Keratinocyte (primary cell): ENCODE results near the gene CCL20. TPM values are rescaled to one million over a fixed set of nuclear protein-coding genes. Genes with fewer than 3 reads are reported as not detected.

Experiments used
- DNase-seq: peaks from one replicate; pipeline ENCODE4 v3.0.0-alpha.2; 2011; ENCODE audit warnings: low read depth, missing footprints, low spot score
- FAIRE-seq: peaks from 2 replicates; lab custom pipeline; 2011; peaks lifted over from hg19 to GRCh38; lab: Jason Lieb, UNC
- H2AFZ ChIP-seq: 2 replicates; pipeline ENCODE4 v1.6.0; 2012; ENCODE audit warnings: low read length, control low read depth, inconsistent platforms; ENCODE audit not compliant: control insufficient read depth
- H3K27ac ChIP-seq: 2 replicates; pipeline ENCODE4 v1.5.1; 2011; ENCODE audit warnings: low read length; ENCODE audit not compliant: control insufficient read depth, insufficient read depth
- H3K27me3 ChIP-seq: 3 replicates; pipeline ENCODE4 v1.6.0; 2011; ENCODE audit warnings: low read length; ENCODE audit not compliant: control insufficient read depth, insufficient read depth; ENCODE audit errors: extremely low read depth
- H3K36me3 ChIP-seq, 2 experiments: 2 replicates in 1 of 2; 3 replicates in 1 of 2; pipeline ENCODE4 v1.5.1; 2011; ENCODE audit warnings: low read length in 2 of 2, mild to moderate bottlenecking in 1 of 2; ENCODE audit not compliant: control insufficient read depth in 2 of 2, insufficient read depth in 2 of 2; ENCODE audit errors: extremely low read depth in 1 of 2
- H3K4me1 ChIP-seq: 3 replicates; pipeline ENCODE4 v1.5.1; 2011; ENCODE audit warnings: low read length; ENCODE audit not compliant: control insufficient read depth, insufficient read depth; ENCODE audit errors: extremely low read depth
- H3K4me2 ChIP-seq: 3 replicates; pipeline ENCODE4 v1.6.0; 2011; ENCODE audit warnings: low read depth, low read length; ENCODE audit not compliant: control insufficient read depth, insufficient read depth; ENCODE audit errors: extremely low read depth
- H3K4me3 ChIP-seq, 3 experiments: fragments of 200-600 bp in 1 of 3; sonication (generic) in 1 of 3; 2 replicates in 2 of 3; 3 replicates in 1 of 3; pipeline ENCODE4 v1.5.1; 2011 to 2016; ENCODE audit warnings: low read length in 3 of 3, mild to moderate bottlenecking in 3 of 3, control low read depth in 2 of 3, inconsistent platforms in 1 of 3, low read depth in 1 of 3, mixed read lengths in 1 of 3, mixed run types in 1 of 3, moderate library complexity in 1 of 3; ENCODE audit not compliant: control insufficient read depth in 2 of 3, insufficient read depth in 2 of 3; ENCODE audit errors: extremely low read depth in 1 of 3
- H3K79me2 ChIP-seq: 2 replicates; pipeline ENCODE4 v1.6.0; 2012; ENCODE audit warnings: low read length; ENCODE audit not compliant: control insufficient read depth, insufficient read depth
- H3K9ac ChIP-seq: 3 replicates; pipeline ENCODE4 v1.6.0; 2011; ENCODE audit warnings: low read length; ENCODE audit not compliant: control insufficient read depth, insufficient read depth; ENCODE audit errors: extremely low read depth
- H3K9me1 ChIP-seq: 3 replicates; pipeline ENCODE4 v1.6.0; 2011; ENCODE audit warnings: low read length; ENCODE audit not compliant: control insufficient read depth, insufficient read depth; ENCODE audit errors: extremely low read depth
- H3K9me3 ChIP-seq: 2 replicates; pipeline ENCODE4 v1.5.1; 2012; ENCODE audit warnings: low read depth, low read length; ENCODE audit not compliant: control insufficient read depth
- H4K20me1 ChIP-seq: 3 replicates; pipeline ENCODE4 v1.6.0; 2011; ENCODE audit warnings: low read length; ENCODE audit not compliant: control insufficient read depth, insufficient read depth; ENCODE audit errors: extremely low read depth
- EZH2 ChIP-seq: IDR thresholded peaks from one replicate; pipeline ENCODE4 v1.6.1; 2012; ENCODE audit warnings: inconsistent platforms, mild to moderate bottlenecking, low read length, moderate library complexity
- dilution Hi-C: fragments of 300-500 bp; cut with MboI; formaldehyde crosslinking; loops from one replicate; pipeline ENCODE4 v1.7.0; 2020; ENCODE audit warnings: low sequenced_read_pairs; ENCODE audit not compliant: extremely low pct_ligation_motif_present
- polyA plus RNA-seq, 5 experiments: library from polyadenylated mRNA; depleted of rRNA in 3 of 5; stranded (reverse) in 3 of 5; stranded (forward) in 1 of 5; unstranded in 1 of 5; fragments of >200 nt; gene quantifications; 1 replicate in 1 of 5; 2 replicates in 3 of 5; 3 replicates in 1 of 5; pipeline versions ENCODE4 v1.2.1 to v1.2.3, GENCODE V29; 2011 to 2012; ENCODE audit warnings: missing spikeins in 2 of 5, low read depth in 1 of 5, low replicate concordance in 1 of 5
- TF ChIP-seq, protein P1 (sequence below), 3 experiments: IDR thresholded peaks in 1 of 3; conservative IDR thresholded peaks in 1 of 3; optimal IDR thresholded peaks in 1 of 3; 2 replicates in 2 of 3; 3 replicates in 1 of 3; pipeline versions ENCODE3 to v1.5.1; 2011; ENCODE audit warnings: low read length in 3 of 3, mild to moderate bottlenecking in 3 of 3, moderate library complexity in 2 of 3, control low read depth in 1 of 3, inconsistent platforms in 1 of 3; ENCODE audit not compliant: insufficient read depth in 2 of 3; ENCODE audit errors: extremely low read depth in 1 of 3

Gene CCL20
- polyA plus RNA-seq, 1 donor (not counting 4 experiments of a cell fraction or from before 2014, with no cell fraction given) = 5.2 TPM

DNA sequence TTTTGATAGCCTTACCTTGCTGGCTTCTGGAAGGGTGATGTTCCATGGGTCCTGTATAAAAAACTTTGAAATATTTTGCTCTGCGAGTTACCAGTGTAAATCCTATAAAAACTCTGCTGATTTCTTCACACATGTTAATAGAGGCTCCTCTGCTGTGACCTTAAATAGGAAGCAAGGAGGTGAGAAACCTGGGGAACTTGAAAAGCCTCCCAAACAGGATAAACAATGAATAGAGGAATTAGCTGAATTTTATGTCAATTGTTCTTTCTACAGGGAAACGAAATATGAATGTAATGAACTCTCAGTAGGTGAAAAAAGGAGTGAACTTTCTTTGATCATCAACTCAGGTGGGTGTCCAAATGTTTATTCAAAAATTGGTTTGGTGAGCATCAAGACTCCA, 10.8 kb upstream of the CCL20 start:
- Histone ChIP-seq H3K27me3 (no peaks in the 10 kb centered on the region), H3K79me2 (no peaks in the 10 kb centered on the region), H3K9ac (no peak overlapping the region), H4K20me1 (no peaks in the 10 kb centered on the region), H3K4me2 (no peak overlapping the region), H3K27ac (no peak overlapping the region), H3K4me1 (no peaks in the 10 kb centered on the region), H2AFZ (no peak overlapping the region), H3K9me1 (no peaks in the 10 kb centered on the region), H3K9me3 (no peaks in the 10 kb centered on the region), H3K36me3 (no peaks in the 10 kb centered on the region), H3K4me3 (no peak overlapping the region)
- DNase-seq (no peak), FAIRE-seq (no peak)
- TF ChIP-seq EZH2 = no peak
- TF ChIP-seq, protein P1, sequence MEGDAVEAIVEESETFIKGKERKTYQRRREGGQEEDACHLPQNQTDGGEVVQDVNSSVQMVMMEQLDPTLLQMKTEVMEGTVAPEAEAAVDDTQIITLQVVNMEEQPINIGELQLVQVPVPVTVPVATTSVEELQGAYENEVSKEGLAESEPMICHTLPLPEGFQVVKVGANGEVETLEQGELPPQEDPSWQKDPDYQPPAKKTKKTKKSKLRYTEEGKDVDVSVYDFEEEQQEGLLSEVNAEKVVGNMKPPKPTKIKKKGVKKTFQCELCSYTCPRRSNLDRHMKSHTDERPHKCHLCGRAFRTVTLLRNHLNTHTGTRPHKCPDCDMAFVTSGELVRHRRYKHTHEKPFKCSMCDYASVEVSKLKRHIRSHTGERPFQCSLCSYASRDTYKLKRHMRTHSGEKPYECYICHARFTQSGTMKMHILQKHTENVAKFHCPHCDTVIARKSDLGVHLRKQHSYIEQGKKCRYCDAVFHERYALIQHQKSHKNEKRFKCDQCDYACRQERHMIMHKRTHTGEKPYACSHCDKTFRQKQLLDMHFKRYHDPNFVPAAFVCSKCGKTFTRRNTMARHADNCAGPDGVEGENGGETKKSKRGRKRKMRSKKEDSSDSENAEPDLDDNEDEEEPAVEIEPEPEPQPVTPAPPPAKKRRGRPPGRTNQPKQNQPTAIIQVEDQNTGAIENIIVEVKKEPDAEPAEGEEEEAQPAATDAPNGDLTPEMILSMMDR (optimal IDR thresholded peaks at IDR 0.05 in 1 of 3, IDR thresholded peaks at IDR 0.05 in 1 of 3, conservative IDR thresholded peaks at IDR 0.05 in 1 of 3; ENCODE audit: extremely low read depth in 1 of 3, insufficient read depth in 2 of 3, low read length in 3 of 3) = no peak
- dilution Hi-C loops = no loop called here

DNA sequence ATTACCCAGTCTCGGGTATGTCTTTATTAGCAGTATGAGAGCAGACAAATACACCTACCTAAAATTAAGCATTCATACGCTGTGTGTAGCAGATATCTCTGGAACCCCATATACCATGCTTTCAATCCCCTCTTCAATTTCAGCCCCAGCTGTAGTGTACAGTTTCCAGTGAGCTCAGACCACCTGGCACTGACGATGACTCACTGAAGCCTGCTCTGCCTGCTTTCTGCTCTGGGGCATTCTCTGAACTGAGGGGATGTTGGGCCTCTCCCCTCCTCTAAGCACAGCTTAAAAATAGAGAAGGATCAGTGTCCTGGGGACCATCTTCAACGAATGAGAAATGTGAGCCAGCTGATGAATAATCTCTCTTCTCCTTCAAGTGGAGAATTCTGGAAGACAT, 8.7 kb upstream of the CCL20 start:
- Histone ChIP-seq H3K4me2 (no peak overlapping the region), H3K27ac (no peak overlapping the region), H3K9me1 (no peaks in the 10 kb centered on the region), H3K27me3 (no peaks in the 10 kb centered on the region), H3K4me3 (no peak overlapping the region), H3K9me3 (no peaks in the 10 kb centered on the region), H3K4me1 (no peaks in the 10 kb centered on the region), H4K20me1 (no peaks in the 10 kb centered on the region), H3K9ac (no peak overlapping the region), H2AFZ (no peak overlapping the region), H3K36me3 (no peaks in the 10 kb centered on the region), H3K79me2 (no peaks in the 10 kb centered on the region)
- no peak for DNase-seq
- no peak for TF ChIP-seq EZH2
- FAIRE-seq = no peak
- dilution Hi-C loops = no loop called here

DNA sequence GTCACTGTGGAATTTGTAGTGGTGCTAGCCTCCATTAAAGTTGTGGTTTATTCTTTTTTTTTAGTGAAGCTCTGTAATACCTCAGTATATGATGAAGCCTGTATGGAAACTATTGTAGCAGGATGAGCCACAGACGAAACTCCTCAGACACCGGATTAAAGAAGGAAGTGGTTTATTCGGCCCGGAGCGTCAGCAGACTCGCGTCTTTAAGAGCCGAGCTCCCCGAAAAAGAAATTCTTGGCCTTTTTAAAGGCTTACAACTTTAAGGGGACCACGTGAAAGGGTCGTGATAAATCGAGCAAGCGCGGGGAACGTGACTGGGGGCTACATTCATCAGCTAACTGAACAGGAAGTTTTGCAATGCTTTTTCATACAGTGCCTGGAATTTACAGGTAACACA, 8.1 kb upstream of the CCL20 start:
- Histone ChIP-seq H4K20me1 (no peaks in the 10 kb centered on the region), H3K27ac (no peak overlapping the region), H3K9me1 (no peaks in the 10 kb centered on the region), H2AFZ (no peak overlapping the region), H3K4me3 (no peak overlapping the region), H3K36me3 (no peaks in the 10 kb centered on the region), H3K27me3 (no peaks in the 10 kb centered on the region), H3K4me1 (no peaks in the 10 kb centered on the region), H3K9me3 (no peaks in the 10 kb centered on the region), H3K79me2 (no peaks in the 10 kb centered on the region), H3K9ac (no peak overlapping the region), H3K4me2 (no peak overlapping the region)
- no peak for FAIRE-seq
- TF ChIP-seq, protein P1 (optimal IDR thresholded peaks at IDR 0.05 in 1 of 3, IDR thresholded peaks at IDR 0.05 in 1 of 3, conservative IDR thresholded peaks at IDR 0.05 in 1 of 3; ENCODE audit: extremely low read depth in 1 of 3, insufficient read depth in 2 of 3, low read length in 3 of 3) = no peak
- no peak for TF ChIP-seq EZH2
- dilution Hi-C loops = no loop called here
- no peak for DNase-seq
